Medulla oblongata (tissue), 1 donor: Measurements from ENCODE around the gene PJA1.

Experiments used
- DNase-seq: peaks from one replicate; pipeline ENCODE4 v3.0.0-alpha.2; 2015; ENCODE audit errors: extremely low spot score

Gene PJA1

GRCh38 chrX:69172937-69173336 is 7.7 kb upstream of the PJA1 start:
- no peak for DNase-seq

GRCh38 chrX:69170319-69170718 is 5.1 kb upstream of the PJA1 start:
- DNase-seq = no peak

- DNase-seq = peak; percentile 23
These were observed 1.1 kb downstream of the PJA1 start for GRCh38 chrX:69163936-69164741.

- DNase-seq = no peak
These were observed 2.8 kb downstream of the PJA1 start for GRCh38 chrX:69162361-69162865.

- DNase-seq = no peak
These were observed 3.4 kb downstream of the PJA1 start for GRCh38 chrX:69161786-69162349.

DNA sequence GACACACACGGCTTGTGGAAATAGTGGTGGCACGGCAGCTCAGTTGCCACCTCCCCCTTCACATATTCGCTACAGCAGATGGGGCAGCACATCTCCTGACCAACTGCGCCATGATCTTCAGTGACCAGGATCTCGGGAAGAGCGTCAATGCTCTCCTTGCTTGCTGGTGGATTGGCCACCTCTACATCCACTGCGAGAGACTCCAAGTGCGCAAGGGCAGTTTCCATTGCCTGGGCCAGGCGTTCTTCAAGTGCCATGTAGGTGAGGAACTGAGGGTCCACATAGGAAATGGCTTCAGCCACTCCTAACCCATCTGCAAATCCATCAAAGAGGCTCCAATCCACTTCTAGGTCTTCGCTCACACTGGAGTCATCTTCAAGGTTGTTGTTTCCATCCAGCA is 3.9 kb downstream of the PJA1 start:
- DNase-seq = no peak

GRCh38 chrX:69158166-69158980 is 6.9 kb downstream of the PJA1 start:
- DNase-seq = peak; percentile 22

DNA sequence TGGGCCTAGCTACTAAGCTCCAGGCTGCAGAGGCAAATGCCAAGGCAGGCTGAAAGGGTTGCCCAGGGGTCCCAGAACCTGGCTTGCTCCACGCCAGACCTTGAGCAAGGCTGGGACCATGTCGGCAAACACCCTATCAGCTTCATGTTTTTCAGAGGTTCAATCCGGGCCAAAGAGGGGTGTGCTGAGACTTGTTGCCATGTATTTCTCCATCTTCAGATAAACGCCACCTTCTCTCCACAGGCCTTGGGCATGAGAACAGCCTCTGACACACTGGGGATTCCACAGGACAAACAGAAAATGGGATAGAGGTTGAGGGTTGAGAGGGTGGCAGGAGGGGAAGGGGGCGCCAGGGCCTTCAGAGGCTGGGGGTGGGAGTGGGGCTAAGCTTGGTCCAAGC is 8.6 kb downstream of the PJA1 start:
- DNase-seq = no peak

GRCh38 chrX:69155786-69156520 is 9.3 kb downstream of the PJA1 start:
- DNase-seq = no peak

DNA sequence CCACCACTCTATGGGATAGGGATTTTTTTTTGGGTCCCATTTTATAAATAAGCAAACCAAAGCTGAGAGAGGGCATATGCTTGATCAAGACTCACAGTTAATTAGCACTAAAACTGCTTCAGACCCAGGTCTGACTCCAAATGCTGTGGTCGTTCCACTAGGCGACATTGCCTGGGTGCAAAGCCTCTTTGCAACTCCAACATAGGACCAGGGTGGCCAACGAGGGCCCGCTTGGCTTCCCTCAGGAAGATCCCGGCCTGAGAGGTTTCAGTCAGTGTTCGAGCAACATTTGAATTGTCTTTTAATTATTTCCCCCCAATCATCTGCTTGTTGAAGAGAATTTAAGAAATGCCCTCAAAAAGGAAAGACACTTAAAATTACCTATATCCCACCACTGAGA is 11.2 kb downstream of the PJA1 start:
- no peak for DNase-seq

DNA sequence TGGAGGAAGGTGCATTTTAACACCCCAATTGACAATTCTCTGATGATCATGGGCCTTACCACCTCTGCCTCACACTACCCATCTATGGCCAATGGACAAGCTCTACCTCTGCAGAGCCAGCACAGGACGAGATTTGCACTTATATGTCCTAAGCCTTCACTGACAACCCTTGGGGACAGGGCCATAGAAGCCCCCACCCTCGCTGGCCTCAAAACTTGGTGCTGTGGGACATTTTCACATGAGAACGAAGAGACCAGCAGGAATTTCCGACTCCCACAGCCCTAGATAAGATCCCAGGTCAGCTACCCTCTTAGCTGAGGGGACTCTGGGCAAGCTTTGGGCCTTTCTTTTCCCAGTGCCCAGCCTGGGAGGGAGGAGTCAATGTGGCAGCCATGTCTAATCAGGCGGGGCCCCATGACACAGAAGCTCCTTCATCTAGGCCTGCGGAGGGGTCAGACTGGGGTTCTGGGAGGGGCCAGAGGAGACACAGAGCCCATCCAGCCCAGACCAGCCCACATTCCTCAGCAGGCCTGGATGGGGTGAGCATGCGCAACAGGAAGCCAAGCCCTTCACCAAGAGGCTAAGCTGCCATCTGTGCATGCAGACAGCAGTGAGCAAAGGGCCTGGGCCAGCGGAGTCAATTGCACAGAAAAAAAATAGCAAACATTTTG is 12.1 kb downstream of the PJA1 start:
- peak; percentile 76 for DNase-seq

GRCh38 chrX:69152417-69152841 is 12.8 kb downstream of the PJA1 start:
- DNase-seq = peak; percentile 50

GRCh38 chrX:69151866-69152284 is 13.4 kb downstream of the PJA1 start:
- DNase-seq = no peak

DNA sequence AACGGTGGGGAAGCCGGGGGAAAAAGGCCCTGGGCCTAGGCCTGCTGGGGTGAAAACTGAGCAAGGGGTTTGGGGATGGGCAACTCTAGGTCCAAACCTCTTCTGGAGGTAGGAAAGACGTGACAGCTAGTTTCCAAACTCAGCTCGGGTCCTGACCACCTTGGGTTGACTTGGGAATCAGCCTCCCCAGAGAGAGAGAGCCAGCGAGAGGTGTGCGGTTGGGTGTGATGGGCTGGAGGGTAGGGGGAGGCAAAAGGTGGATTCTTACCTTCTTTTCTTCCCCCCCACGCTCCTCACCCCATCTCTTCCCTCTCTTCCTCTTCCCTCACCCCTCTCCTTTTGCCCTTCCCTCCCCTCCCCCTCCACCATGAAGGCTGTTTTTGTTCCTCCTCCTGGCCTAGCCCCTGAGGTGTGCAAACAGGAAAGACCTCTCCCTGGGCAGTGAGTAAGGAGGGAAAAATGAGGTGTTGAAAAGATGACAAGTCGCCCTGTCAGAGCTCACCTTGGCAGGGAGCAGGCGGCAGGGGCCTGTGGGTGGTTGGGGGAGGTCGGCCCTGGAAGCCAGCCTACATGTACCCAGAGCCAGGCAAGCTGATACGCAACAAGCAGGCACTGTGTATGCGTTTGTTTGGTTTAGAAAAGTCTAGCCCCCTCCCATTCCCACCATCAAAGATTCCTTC is 14.8 kb downstream of the PJA1 start:
- no peak for DNase-seq

- DNase-seq = no peak
These were observed 15.6 kb downstream of the PJA1 start for GRCh38 chrX:69149466-69150280.

- DNase-seq = no peak
These were observed 16.3 kb downstream of the PJA1 start for GRCh38 chrX:69148946-69149345.

- DNase-seq = no peak
These were observed 18.5 kb downstream of the PJA1 start for GRCh38 chrX:69146739-69147138.

DNA sequence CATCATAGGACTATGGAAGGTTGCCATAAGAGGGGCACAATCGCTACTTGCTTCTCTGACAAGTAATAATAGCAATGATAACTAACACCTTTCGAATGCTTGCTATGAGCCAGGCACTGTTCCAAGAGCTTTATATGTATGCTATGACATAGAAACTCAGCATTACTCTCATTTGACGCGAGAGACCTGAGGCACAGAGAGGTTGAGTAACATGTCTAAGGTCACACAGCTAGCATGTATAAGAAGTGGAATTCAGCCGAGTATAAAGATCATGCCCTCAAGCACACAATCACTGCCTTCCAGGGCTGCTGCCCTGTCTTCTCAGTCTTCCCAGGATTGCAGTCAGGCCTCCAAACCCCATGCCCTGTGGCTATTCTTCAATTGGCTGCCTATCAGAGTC is 19.5 kb downstream of the PJA1 start:
- no peak for DNase-seq

GRCh38 chrX:69144838-69145680 is 20.2 kb downstream of the PJA1 start:
- no peak for DNase-seq
